NCI-H1694 treated with DMSO at 0.1 percent for 48 hours (cell line): ENCODE data around the gene FJX1.
A peak's percentile ranks its signal among the peaks of the same experiment; 100 is the strongest.

Source experiments
- DNase-seq: peaks from one replicate; lab custom pipeline; 2025; lab: John Stamatoyannopoulos, UW

Gene FJX1

DNA sequence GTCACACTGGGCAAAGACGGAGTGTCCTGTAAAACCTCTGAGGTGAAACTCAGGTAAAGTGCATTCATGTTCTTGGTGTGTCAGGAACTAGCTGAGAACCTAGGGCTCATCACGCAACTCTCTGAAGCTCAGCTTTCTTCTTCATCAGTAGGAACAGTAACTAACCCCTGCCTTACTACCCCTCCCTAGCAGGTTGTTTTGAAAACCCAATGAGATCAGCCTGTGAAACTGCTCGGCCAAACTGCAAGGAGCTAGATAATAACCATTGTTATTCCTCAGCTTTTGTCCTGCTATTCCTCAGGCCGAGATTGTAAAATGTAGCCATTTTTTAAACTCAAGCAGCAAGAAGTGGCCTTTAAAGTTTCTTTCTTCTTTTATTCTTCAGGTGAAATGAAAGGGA, 9.8 kb upstream of the FJX1 start:
- no peak for DNase-seq

DNA sequence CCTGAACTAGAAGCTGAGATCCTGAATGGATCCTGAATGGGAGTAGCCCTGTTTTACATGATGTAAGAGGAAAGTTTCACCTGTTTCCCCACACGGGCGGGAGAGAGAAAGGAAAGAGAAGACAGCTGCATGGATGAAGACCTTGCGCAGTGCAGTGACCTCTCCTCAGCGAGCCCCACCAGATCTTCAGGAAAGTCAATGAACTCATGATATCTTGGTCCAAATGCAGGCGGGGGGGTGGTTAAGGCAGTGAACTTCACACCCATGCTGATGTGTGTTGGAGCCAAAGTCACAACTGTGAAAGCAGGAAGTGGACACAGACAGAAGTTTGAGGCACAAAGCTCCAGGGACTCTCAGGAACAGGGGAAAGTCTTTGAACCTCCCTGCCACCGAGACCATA, 8.6 kb upstream of the FJX1 start:
- DNase-seq, result no peak

DNA sequence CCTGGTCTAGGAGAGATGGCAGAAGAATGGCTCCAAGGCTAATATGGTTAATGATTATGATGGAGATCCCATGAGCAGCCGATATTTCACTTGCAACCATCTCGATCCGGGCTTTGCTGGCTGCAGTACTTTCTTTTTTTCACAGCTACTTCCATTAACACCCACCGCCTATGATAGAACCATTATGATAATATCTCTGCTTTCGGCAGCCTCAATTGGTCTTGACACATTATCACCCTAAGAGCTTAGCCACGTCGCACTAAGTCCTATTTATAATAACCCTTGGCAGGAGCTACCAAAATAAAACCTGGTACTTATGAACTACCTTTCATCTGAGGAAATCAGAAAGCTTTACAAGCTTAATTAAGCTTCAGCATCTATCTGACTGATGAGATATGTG, 7.6 kb upstream of the FJX1 start:
- no peak for DNase-seq

DNA sequence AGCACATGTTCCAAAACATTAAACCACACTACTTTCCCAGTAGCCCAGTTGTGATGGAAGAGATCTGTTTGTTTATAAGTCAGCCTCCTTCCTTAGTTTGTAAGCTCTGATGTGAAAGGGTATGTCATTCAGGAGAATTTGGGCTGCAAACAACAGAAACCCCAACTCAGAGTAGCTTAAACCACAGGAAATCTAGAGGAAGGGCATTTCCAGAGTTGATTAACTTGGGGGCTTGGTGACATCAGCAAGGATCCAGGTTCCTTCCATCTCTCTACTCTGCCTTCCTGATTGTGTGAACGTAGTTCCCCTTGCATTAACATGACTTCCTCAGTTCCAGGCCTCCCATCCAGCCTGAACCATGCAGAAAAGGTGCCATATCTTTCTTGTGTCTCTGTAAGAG, 6.5 kb upstream of the FJX1 start:
- DNase-seq, result no peak

DNA sequence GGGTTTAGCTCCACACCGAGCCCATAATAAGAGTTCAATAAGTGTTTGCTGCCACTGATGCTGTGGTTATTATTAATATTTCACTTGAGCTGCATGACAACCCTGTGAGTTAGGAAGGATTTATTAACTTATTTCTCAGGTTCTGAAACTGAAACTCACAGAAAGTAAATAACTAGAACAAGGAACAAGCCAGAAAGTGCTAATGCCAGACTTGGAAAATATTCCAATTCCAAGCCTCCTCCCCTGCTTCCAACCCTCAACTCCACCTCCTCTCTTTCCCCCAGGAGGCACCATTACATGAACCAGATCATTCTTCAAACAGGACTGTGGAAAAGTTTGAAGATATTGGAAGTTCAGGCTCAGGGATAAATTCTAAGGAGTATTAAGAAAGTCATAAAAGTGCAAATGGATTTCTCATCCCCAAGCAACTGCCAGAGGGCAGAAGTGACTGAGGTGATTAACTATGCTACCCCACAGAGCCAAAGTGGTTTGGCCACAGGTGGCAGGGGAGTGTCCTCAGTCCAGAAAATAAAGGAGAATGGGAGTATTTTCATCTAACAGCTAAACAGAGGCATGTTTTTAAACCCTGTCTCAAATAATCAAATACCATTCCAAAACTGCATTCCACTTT, 3.2 kb upstream of the FJX1 start:
- no peak for DNase-seq

DNA sequence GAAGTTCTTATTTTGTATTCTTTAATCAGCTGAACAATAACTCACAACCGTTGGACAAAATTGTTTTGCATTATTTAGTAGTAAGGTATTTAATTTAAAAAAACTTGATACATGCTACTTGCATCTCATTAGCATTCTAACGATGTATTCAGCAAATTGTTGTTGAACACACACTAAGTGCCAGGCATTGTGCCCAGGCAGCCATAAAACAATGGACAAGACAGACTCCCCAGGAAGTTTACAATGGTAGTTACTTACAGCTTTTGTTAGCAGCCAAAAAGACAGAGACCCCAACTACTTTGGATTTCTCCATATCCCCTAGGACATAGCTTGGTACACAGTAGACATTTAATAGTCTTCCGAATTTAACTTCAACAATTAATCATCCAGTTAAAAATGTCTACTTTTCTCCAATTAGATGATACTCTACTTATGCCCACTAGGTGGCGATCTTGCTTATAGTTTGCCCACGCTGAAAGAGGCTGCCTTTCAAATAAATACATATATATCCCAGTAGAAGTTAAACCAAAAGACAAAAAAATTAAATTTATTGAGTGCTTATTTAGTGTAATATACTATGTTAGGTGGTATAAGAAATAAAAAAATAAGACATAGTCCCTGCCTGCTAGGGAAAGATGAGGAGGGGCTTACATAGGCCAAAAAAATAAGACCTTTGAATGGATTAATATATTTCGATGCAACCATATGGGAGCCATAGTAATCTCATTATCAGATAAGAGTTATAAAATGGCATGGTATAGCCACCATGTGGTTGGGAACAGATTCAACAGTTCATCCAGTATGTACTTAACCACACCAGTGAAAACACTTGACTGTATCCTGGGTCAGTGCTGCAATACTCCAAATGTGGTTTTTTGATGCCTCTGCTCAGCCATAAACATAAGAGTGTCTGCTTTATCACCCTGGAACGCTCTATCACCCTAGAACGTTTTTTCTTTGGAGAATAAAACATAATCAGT, 2.0 kb upstream of the FJX1 start:
- DNase-seq, result peak; percentile 81

DNA sequence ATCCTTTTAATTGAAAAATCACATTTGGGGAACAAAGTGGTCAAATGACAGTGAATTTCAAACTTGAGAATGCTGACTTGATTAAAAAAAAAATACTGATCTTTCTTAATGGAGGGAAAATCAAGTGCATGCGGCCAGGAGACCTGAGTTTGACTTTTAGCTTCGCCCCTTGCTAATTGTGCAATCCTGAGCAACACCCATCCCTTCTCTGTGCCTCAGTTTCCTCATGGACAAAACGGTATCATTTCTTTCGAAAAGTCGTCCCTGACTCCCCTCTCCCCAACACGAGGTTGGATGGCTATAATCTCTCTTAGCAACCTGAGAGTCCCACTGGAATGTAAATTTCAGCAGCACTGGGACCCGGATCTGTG, 959 bp upstream of the FJX1 start:
- DNase-seq, result no peak

DNA sequence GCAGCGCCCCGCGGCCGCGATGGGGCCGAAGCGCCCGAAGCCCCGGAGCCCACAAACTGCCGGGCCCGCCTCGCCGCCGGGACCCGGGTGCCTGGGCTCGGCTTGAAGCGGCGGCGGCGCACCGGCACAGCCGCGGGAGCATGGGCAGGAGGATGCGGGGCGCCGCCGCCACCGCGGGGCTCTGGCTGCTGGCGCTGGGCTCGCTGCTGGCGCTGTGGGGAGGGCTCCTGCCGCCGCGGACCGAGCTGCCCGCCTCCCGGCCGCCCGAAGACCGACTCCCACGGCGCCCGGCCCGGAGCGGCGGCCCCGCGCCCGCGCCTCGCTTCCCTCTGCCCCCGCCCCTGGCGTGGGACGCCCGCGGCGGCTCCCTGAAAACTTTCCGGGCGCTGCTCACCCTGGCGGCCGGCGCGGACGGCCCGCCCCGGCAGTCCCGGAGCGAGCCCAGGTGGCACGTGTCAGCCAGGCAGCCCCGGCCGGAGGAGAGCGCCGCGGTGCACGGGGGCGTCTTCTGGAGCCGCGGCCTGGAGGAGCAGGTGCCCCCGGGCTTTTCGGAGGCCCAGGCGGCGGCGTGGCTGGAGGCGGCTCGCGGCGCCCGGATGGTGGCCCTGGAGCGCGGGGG, 346 bp downstream of the FJX1 start:
- DNase-seq, result no peak

DNA sequence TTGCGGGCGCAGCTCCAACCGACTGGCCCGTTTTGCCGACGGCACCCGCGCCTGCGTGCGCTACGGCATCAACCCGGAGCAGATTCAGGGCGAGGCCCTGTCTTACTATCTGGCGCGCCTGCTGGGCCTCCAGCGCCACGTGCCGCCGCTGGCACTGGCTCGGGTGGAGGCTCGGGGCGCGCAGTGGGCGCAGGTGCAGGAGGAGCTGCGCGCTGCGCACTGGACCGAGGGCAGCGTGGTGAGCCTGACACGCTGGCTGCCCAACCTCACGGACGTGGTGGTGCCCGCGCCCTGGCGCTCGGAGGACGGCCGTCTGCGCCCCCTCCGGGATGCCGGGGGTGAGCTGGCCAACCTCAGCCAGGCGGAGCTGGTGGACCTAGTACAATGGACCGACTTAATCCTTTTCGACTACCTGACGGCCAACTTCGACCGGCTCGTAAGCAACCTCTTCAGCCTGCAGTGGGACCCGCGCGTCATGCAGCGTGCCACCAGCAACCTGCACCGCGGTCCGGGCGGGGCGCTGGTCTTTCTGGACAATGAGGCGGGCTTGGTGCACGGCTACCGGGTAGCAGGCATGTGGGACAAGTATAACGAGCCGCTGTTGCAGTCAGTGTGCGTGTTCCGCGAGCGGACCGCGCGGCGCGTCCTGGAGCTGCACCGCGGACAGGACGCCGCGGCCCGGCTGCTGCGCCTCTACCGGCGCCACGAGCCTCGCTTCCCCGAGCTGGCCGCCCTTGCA, 1.0 kb downstream of the FJX1 start:
- no peak for DNase-seq

DNA sequence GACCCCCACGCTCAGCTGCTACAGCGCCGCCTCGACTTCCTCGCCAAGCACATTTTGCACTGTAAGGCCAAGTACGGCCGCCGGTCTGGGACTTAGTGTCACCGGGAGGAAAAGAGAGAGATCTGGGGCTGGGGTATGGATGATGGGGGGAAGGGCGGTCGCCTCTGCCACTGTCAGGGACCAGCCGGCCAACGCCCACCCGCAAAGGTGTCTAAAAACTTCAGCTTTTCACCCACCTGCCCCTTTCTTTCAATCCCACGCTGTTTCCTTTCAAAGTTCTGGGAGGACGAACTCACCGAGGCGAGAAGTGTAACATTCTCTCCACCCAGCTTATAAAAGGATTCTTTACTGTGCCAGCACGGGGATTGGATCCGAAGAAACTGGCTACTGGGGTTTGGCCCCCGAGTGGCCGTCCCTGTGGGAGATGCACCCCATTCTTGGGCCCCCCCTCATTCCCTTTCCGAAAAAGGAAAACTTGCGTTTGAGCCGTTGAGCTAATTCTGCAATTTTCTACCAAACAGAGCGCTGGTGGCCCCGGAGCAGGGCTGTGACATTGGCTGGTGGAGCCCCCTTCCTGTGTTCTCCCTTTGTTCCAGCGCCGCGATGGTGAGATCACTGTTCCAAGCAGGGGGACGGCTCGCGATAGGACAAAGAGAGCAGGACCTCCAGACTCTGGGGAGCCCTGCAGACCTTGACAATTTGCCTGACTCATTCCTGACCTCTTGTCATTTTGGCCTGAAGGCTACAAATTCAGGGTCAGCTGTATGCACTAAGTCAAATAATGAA, 1.8 kb downstream of the FJX1 start:
- peak; percentile 44 for DNase-seq

DNA sequence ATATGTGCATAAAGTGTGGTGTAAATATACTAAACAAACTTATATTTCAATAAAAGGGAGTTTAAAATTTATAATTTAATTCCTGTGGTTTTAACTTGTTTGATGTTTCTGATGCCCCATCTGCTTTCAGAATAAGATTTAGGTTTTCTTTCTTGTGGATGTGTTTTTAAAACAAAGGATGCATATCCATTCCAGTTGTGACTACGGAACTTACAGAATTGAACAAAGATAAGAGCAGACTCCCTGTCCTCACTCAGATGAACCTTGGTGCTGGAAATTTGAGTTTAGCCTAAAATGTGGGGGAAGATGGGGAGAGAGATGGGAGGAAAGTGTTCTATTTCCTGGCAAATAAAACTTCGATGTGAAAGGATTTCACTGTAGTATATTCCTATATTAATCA, 2.5 kb downstream of the FJX1 start:
- no peak for DNase-seq

DNA sequence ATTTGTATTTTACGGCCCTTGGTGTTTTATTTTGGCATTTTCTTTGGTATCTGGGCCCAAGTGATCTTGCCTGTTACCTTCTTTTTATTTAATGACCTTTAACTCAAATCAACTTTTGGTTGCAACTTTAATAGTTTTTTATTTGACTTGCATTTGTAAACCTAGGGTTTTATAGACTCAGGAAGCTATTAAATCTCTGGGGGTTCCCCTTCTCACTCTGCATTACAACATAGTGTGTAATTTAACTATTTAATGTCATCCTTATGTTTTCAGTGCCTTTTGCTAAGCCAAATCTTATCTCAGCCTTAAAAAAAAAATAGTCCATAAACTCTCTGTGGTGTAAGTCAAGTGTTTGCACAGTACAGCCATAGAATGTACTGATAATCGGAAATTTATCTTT, 3.4 kb downstream of the FJX1 start:
- no peak for DNase-seq

DNA sequence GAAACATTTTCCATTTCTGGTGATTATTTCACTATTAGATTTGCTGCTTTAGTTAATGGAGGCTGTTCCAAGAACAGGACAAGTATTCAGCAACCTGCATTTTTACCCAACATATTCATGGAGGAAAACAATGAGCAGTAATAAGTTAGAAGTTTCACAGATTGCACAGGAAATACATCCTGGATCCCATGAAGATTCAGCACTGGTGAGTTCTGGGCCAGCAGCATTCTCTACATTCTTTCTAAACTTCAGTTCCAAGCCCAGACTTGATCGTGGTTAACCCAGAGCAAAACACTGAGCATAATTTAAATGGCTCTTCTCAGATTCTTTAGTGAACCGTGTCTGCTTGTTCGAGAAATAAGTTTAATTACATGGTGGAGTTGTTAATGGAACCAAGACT, 3.8 kb downstream of the FJX1 start:
- no peak for DNase-seq

DNA sequence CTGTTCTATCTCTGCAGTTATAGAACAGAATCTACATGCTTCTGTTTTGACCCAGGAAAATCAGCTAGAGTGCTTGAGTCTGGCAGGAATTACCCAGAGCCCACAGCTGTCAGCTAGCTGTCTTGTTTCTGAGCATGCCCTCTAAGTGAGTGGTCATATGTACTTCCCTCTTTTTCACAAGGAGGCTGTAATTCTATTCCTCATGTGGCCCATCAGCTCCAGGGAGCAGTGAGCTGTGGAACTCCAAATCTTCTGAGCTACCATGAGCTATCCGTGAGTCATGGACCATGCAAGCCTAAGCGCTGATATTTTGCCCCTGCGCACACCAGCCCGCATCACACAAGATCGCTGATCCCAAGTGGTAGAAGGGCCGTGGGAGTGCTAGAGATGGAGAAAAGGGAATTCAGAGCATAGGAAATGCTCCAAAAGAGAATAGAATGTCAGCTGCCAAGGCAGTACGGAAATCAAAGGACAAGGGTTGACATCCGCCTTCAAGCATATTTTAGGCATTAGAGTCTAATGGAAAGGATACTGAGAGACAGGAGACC, 5.4 kb downstream of the FJX1 start:
- DNase-seq, result no peak

DNA sequence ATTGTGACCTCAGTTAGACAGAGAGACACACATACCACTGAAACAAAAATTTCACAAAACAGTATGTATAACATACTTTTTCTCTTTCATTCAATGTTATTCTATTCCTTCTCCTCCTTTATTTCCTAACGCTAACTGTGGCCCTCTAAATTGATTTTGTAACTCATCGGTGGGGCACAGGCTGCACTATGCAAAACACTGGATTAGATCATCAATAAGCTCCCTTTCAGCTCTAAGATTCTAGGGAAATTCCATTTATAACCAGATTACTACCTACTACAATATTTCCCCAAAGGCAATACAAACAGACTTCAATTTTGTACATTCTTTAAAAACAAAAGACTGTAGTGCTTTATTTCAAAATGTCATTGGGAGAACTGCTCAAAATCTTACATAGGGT, 6.1 kb downstream of the FJX1 start:
- DNase-seq, result no peak

DNA sequence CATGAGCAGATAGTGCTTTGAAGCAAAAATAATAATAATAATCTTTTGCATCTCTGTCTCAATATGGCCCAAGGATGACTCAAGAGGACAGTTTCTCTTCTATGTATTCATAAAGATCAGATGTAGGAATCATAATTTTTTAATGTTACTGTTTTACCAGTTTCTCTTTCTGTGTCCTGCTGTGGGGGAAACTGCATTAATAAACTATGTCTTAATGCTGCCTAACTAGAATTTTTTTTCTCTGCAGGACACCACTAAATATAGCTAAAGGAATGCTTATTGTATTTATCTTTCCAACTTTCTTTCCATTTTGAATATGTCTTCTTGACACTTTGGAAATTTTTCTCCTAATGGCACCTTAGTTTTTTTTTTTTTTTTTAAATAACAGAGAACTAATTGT, 6.5 kb downstream of the FJX1 start:
- no peak for DNase-seq

DNA sequence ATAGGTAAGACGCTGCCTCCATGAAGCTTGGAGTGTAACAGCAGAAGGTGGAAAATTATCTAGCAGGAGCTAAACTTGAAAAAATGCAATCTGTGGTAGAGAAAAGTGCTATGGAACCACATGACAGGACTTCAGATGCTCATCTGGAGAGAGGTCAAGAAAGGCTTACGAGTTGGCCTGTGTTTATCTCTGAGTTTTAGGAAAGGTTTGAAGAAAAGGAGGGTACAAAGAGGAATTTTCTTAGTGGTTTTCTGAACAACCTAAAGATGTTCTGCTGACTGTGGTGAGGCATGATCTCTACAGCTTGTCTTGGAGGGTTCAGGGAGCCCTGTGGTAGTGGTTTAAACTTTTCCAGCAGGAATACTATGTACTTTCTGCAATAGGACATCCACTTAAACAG, 8.2 kb downstream of the FJX1 start:
- no peak for DNase-seq

DNA sequence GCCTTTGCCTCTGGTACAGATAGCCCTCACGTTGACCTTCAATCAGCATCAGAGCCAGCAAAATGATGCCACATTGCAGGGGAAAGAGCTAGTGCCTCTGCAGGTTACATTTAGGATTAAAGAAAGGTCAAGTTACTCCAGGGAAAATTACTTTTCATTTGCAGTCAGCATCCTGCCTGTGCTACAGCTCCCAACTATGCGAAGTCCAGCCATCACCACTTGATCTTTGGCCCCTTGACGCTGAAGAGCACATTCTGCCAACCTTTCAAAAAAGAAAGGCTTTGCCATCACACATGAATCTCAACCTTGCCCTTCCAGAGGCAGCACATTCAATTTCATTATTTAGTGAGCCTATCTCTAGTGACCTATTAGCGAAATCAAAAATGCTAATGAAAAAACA, 11.3 kb downstream of the FJX1 start:
- DNase-seq, result no peak

DNA sequence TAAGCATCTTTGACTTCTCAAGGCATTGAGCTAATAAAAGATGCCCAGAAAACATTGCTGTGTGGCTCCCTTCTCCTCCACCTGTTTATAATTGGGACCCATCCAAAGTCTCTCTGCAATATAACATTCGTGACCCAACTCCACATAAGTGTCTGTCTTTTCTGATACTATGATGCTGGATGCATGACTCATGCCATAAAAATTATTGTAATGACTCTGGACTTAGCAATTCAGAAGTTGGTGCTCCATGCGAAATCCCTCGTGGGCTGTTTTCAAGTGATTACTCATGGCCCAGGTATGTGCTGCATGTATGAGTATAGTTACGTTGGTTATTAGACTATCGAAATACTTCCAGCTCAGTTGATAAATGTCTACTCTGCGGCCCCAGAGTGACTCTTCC, 11.7 kb downstream of the FJX1 start:
- DNase-seq, result no peak

DNA sequence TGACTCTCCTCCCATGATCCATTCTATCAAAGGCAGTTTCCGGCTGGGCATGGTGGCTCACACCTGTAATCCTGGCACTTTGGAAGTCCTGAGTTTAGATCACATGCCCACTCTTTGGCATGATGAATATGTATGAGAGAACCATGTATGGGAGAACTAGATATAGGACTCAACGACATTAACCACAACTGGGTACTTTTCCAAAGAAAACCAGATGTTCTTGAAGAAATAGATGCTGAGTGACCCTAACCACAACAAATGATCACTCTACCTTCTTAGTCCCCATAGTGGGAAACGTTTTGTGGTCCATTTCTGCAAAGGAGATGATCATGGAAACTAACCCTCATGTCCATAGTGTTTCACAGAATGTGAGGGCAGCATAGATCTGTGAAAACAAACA, 13.6 kb downstream of the FJX1 start:
- no peak for DNase-seq

DNA sequence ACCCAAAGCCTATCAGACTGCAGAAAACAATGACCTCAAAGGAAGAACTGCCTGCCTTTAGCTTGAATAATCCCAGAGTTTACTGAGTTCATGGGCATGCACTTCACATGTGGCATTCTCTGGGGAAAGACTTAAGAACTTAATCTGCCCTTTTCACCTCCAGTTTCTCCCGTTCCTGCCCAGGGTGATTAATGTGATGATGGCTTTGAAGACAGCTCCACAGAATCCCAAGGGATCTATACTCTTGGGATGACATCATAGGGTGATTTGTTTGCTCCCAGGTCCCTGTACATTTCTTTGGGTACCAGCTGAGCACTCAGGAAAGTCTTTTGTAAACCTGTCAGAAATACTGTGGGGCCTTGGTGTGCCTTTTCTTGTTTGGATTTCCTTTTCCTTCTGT, 14.0 kb downstream of the FJX1 start:
- no peak for DNase-seq
